Measurements from ENCODE around the gene NRG3.

The NRG3 gene

DNA sequence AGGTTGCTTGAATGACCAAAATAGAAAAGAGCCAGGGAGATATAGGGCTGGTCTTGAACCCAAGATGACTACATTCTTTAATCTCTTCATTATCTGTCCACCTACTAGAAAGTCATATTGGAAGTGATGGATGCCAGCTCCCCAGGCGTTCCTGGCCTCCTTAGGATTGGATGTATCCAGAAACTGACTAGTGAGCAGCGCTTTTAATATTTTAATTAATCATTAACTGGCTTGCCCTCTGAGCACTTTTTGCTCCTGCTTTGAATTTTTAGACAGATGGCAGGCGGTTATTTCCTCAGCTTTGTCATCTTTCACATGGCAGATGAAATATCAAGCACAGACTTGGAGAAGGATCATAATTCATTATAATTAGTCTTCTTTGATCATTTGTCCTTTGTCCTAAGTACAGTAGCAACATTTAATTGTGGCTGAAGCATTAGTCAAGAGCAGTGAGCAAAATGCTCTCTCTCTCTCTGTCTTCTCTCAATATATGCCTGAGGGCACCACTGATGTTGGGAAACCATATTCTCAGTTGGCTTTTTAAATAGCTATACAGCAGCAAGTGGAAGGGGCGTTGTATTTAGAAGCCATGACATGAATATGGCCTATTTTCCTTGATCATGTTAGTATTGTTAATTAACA is 588.0 kb downstream of the NRG3 start:
- no peak for DNase-seq (ENCODE audit: low read depth in 4 of 4, low spot score in 1 of 4)

DNA sequence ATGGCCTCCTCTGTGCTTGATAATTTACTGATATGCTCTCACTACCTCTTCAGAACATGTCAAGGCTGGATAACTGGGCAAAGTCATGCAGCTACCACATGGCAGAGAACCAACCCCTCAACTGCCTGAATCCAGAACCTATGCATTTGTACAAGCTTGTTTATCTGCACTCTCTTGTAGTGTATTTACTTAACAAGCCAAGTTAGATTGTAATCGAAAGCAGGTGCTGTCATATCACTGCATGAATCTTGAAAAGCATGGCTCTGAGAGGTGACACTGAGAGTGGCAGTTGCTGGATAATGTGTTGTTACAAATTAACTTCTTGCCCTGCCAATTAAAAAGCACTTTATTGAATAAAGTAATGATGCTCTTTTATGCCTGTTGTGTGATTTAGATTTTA is 588.6 kb downstream of the NRG3 start:
- no peak for DNase-seq (ENCODE audit: low read depth in 4 of 4, low spot score in 1 of 4)

DNA sequence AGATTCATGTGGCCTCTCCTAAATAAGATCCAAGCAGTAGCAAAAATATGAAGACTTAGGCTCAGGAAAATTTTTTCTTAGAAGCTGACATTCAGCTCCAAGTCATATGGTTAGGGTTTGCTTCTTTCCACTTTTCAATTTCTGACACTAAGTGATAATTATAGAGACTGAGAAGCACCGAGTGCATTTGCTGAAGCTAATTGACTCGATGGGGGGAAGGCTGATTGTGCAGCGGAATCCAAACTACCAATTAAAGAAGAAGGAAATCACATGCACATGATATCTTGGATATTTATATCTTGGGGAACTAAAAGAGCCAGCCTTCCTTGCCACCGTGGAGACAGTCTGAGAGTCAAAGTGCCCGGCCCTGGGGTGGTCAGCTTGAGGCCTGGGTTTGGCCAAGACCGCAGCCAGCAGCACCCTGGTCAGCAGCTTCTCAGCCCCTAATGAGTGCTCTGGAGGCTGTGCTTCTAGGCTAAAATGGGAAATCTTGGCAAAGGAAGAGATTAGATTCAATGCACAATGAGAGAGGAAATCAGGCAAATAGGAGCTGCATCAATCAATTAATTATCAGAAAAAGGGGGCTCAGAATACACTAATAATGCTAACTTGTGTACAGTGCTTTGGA is 589.3 kb downstream of the NRG3 start:
- DNase-seq (ENCODE audit: low read depth in 4 of 4, low spot score in 1 of 4), result no peak

DNA sequence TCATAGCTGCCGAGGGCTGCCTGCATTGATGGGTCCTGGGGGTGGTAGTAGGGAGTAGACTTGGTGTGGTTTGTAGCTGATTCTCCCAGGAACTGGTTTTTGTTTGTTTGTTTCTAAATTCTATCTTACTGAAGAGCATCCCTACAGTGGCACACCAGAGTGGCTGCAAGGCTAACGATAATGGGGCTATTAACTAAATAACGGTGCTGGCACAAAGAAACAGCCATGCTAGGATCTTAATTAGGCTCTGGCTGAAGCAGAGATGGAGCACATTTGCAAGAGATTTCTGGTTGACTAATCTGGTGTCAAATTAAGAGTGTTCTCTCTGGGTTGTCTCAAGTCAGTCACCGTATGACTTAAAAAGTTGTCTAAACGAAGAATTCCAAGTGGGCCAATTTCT is 590.0 kb downstream of the NRG3 start:
- DNase-seq (ENCODE audit: low read depth in 4 of 4, low spot score in 1 of 4), result no peak

GRCh38 chr10:82468453-82468852 is 593.5 kb downstream of the NRG3 start:
- no peak for DNase-seq (ENCODE audit: low read depth in 4 of 4, low spot score in 1 of 4)

DNA sequence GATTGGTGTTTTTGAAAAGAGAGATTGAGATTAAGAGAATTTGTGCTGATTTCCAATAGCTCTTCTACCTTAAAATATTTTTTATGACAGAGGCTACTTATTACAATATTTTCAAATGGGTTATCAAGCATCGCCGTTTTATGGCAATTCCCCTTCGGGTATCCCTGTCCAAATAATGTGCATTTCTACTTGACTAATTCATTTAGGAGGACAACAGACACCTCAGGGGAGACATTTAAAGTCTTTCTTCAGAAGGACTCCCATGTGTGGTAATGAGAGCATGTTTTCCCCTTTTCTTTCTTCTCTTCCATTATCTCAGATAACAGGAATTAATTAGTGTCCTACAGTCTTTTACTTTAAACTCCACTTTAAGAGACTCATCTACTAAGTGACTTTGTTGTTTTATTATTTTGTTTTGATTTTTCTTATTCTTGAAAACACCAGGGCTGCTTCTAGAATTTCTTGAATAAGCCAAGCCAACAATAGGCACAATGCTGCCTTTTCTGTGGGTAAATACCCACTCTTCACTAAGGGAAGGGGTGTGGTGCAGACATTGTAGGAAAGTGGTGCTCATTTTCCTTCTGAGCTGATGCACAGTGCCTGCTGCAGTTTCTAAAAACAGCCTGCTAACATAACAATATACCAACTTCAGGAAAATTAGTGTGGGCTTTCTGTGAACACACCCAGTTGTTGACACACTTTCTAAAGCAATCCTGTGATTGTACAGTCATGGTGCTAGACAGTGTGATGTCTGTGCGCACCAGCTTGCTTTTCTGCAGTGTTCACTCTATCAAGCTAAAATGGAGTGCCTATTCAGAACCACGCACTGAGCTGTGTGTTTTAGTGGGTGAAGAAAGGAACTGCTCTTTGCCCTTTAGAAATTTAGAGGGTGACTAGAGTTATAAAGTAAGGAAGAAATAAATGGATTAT is 597.7 kb downstream of the NRG3 start:
- no peak for DNase-seq (ENCODE audit: low read depth in 4 of 4, low spot score in 1 of 4)

DNA sequence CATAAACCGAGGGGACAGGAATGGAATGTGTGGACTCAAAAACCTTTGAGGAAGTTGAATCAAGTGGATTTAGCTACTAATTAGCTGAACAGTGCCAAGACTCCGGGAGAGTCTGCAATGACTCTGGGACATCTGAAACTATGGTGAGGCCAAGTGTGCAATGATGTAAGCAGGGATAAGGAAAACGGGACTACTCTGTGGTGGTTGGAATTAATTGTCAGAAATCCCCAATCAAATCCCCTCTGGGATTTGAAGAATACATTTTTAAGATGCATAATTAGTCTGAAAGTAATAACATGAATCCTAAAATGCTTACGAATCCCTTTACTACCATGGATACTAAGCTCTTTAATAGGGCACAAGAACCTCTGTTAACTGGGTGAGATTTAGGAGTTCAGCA is 602.8 kb downstream of the NRG3 start:
- no peak for DNase-seq (ENCODE audit: low read depth in 4 of 4, low spot score in 1 of 4)

- DNase-seq (ENCODE audit: low read depth in 4 of 4, low spot score in 1 of 4), result no peak
These were observed 617.7 kb downstream of the NRG3 start for GRCh38 chr10:82492647-82493046.

- DNase-seq (ENCODE audit: low read depth in 4 of 4, low spot score in 1 of 4), result no peak
These were observed 621.1 kb downstream of the NRG3 start for GRCh38 chr10:82496114-82496513.

DNA sequence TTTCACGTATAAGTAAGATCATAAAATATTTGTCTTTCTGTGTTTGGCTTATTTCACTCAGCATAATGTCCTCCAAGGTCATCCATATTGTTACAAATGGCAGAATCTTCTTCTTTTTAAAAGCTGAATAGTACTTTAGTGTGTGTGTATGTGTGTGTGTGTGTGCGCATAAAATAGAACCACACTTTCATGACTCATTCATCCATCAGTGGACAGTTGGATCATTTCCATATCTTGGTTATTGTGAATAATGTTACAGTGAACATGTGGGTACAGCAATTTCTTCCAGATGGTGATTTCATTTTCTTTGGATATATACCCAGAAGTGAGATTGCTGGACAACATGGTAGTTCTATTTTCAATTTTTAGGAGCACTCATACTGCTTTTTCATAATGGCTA is 622.4 kb downstream of the NRG3 start:
- no peak for DNase-seq (ENCODE audit: low read depth in 4 of 4, low spot score in 1 of 4)

GRCh38 chr10:82498976-82499375 is 624.0 kb downstream of the NRG3 start:
- no peak for DNase-seq (ENCODE audit: low read depth in 4 of 4, low spot score in 1 of 4)

DNA sequence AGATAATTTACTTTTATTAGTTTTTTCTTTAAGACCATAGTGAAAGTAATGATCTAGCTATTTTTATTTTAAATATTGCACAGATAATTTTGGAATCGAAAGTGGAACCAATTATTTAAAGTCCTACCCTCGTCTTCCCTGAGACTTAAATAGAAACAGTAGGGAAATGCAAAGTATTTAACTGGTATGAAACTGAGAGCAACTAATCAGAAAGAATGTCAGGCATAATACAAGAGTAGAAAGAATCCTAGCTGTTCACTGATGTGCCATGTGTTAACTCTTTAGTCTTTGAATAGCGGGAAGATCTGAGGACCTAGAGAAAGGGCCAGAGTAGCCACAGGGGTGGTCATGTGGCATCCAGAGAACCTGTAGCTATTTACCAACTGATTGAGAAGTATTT is 630.0 kb downstream of the NRG3 start:
- no peak for DNase-seq (ENCODE audit: low read depth in 4 of 4, low spot score in 1 of 4)

DNA sequence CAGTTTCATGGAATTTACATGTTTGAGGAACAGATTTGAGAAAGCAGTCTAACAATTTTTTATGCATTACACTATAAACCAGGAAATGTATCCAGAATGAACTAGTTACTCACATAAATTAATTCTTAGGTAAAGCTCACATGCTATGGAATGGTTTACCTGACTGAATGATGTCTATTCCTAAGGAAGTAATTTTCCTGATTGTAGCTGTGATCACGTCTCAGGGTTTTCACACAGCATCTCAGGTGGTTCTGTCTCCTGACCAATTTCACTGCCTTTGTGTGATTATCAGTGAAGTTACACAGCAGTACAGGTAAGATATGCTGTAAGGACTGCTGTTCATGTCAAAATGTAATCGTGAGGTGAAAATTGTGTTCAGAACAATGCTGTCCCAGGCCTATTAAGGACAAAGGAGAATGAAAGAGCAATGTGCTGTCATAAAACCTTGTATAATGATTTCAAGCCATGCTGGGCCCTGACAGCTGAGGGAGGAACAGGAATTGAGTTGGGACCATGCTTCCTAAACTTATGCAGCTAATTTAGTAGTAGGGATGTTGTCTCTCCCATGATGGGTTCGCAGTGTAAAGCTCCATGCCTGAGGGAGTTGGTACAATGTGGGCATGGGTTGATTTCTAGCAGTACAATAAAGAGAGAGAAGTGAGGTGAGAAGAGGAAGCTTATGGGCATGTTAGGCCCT is 631.8 kb downstream of the NRG3 start:
- DNase-seq (ENCODE audit: low read depth in 4 of 4, low spot score in 1 of 4), result no peak

DNA sequence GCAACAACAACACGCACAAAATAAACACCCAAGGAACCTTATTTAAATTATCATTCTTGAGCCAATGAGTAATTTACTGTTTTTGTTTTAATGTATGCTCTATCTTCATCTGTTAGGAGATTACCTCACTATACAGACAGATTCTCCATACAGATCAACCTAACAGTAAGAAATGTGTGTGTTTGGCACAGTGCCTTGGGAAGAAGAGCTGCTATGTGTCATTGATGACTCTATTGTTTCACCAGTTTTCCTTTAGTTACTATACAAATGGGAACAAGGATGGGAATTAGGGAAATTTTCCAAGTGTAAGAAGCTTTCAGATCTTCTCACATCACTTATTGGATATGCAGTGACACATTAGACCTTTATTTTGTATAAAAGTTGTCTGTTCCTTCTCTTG is 640.3 kb downstream of the NRG3 start:
- DNase-seq (ENCODE audit: low read depth in 4 of 4, low spot score in 1 of 4), result no peak

DNA sequence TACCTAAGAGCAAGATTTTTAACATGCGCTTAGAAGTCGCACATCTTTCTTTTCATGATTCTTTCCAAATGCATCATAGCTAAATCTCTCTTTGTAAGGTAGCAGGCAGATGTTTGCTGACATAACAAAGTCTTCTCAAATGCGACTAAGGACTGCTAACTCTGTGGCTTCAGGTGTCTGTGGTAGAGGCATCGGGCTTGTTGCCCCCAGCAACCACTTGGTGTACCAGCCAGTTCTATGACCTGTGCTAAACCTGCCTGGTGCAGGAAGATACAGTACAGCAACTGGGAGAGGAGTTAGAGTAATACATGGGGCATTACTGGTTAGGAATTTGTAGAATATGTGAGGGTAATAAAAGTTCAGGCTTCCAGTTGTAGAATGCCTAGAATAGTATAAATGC is 654.1 kb downstream of the NRG3 start:
- DNase-seq (ENCODE audit: low read depth in 4 of 4, low spot score in 1 of 4), result no peak

GRCh38 chr10:82535457-82535856 is 660.5 kb downstream of the NRG3 start:
- no peak for DNase-seq (ENCODE audit: low read depth in 4 of 4, low spot score in 1 of 4)

GRCh38 chr10:82536668-82537067 is 661.7 kb downstream of the NRG3 start:
- DNase-seq (ENCODE audit: low read depth in 4 of 4, low spot score in 1 of 4), result no peak

DNA sequence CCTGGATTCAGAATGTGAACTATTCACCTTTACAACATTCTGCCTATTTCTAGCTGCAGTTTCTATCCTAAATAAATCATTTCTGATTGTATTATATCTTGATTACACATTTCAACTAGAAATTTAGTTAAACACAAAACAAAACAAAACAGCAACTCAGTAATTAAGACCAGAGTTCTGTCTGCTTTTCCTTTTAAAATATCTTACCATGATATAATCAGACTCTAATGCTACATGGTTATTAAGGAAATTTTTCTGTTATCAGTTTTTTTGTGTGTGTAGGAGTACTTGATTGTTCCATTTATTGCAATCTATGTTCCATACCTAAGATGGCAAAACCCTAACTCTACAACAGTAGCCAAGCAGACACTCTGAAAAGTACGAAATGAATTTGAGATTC is 663.3 kb downstream of the NRG3 start:
- DNase-seq (ENCODE audit: low read depth in 4 of 4, low spot score in 1 of 4), result no peak

- DNase-seq (ENCODE audit: low read depth in 4 of 4, low spot score in 1 of 4), result no peak
These were observed 668.6 kb downstream of the NRG3 start for GRCh38 chr10:82543631-82544030.

GRCh38 chr10:82544377-82544776 is 669.4 kb downstream of the NRG3 start:
- no peak for DNase-seq (ENCODE audit: low read depth in 4 of 4, low spot score in 1 of 4)

- no peak for DNase-seq (ENCODE audit: low read depth in 4 of 4, low spot score in 1 of 4)
These were observed 676.5 kb downstream of the NRG3 start for GRCh38 chr10:82551506-82551905.

GRCh38 chr10:82552267-82552666 is 677.3 kb downstream of the NRG3 start:
- DNase-seq (ENCODE audit: low read depth in 4 of 4, low spot score in 1 of 4), result no peak

Data from stimulated activated CD4-positive, alpha-beta T cell treated with anti-CD3 and anti-CD28 coated beads, Interleukin-1b, Interleukin-23, amount 100 ng/mL, for 24 hours (primary cell).